Astrocyte (in vitro differentiated cells and primary cell): ENCODE data around the gene SNAP47. TPM values are rescaled to one million over a fixed set of nuclear protein-coding genes. Genes with fewer than 3 reads are reported as not detected.

Experiments
- DNase-seq: peaks from one replicate; pipeline ENCODE4 v3.0.0-alpha.2; 2010; ENCODE audit warnings: low read depth
- FAIRE-seq: peaks from 2 replicates; lab custom pipeline; 2011; peaks lifted over from hg19 to GRCh38; lab: Jason Lieb, UNC
- H2AFZ ChIP-seq: 2 replicates; pipeline ENCODE4 v1.6.0; 2012; ENCODE audit warnings: low read depth, low read length, inconsistent platforms
- H3K27ac ChIP-seq: 2 replicates; pipeline ENCODE4 v1.5.1; 2011; ENCODE audit warnings: low read depth, low read length, inconsistent platforms
- H3K27me3 ChIP-seq: 2 replicates; pipeline ENCODE4 v1.6.0; 2011; ENCODE audit warnings: low read length, inconsistent platforms; ENCODE audit not compliant: insufficient read depth
- H3K36me3 ChIP-seq: 2 replicates; pipeline ENCODE4 v1.5.1; 2011; ENCODE audit warnings: low read length, inconsistent platforms; ENCODE audit not compliant: insufficient read depth
- H3K4me1 ChIP-seq: 2 replicates; pipeline ENCODE4 v1.5.1; 2011; ENCODE audit warnings: low read length, inconsistent platforms; ENCODE audit not compliant: insufficient read depth
- H3K4me2 ChIP-seq: 2 replicates; pipeline ENCODE4 v1.6.0; 2012; ENCODE audit warnings: low read length, inconsistent platforms
- H3K4me3 ChIP-seq: 2 replicates; pipeline ENCODE4 v1.5.1; 2011; ENCODE audit warnings: low read depth, mild to moderate bottlenecking, low read length, inconsistent platforms; ENCODE audit not compliant: insufficient read depth
- H3K79me2 ChIP-seq: 2 replicates; pipeline ENCODE4 v1.6.0; 2012; ENCODE audit warnings: mild to moderate bottlenecking, low read length, inconsistent platforms; ENCODE audit not compliant: insufficient read depth
- H3K9ac ChIP-seq: 2 replicates; pipeline ENCODE4 v1.6.0; 2012; ENCODE audit warnings: mild to moderate bottlenecking, low read length, inconsistent platforms
- H3K9me3 ChIP-seq: 2 replicates; pipeline ENCODE4 v1.5.1; 2012; ENCODE audit warnings: low read depth, mild to moderate bottlenecking, low read length, inconsistent platforms; ENCODE audit not compliant: insufficient read depth
- H4K20me1 ChIP-seq: 2 replicates; pipeline ENCODE4 v1.6.0; 2012; ENCODE audit warnings: low read length, inconsistent platforms; ENCODE audit not compliant: insufficient read depth
- H3K27ac Mint-ChIP-seq: one replicate; pipeline ENCODE4 v1.8.0; 2021; ENCODE audit warnings: mild to moderate bottlenecking, mixed read lengths; ENCODE audit not compliant: unreplicated experiment
- H3K27me3 Mint-ChIP-seq: one replicate; pipeline ENCODE4 v1.8.0; 2021; ENCODE audit warnings: low read depth, mixed read lengths; ENCODE audit not compliant: unreplicated experiment
- H3K36me3 Mint-ChIP-seq: one replicate; pipeline ENCODE4 v1.8.0; 2021; ENCODE audit warnings: low read depth, mixed read lengths; ENCODE audit not compliant: unreplicated experiment
- H3K4me1 Mint-ChIP-seq: one replicate; pipeline ENCODE4 v1.8.0; 2021; ENCODE audit warnings: low read depth, mixed read lengths; ENCODE audit not compliant: unreplicated experiment
- H3K4me3 Mint-ChIP-seq: one replicate; pipeline ENCODE4 v1.8.0; 2021; ENCODE audit warnings: mild to moderate bottlenecking, moderate library complexity, mixed read lengths; ENCODE audit not compliant: unreplicated experiment
- H3K9me3 Mint-ChIP-seq: one replicate; pipeline ENCODE4 v1.8.0; 2021; ENCODE audit warnings: mild to moderate bottlenecking, mixed read lengths; ENCODE audit not compliant: unreplicated experiment
- EZH2 ChIP-seq: IDR thresholded peaks from 2 replicates; pipeline ENCODE4 v1.6.1; 2012; ENCODE audit warnings: mild to moderate bottlenecking, low read length, inconsistent platforms; ENCODE audit not compliant: insufficient read depth
- total RNA-seq: library from RNA; stranded (reverse); gene quantifications from 2 replicates; pipeline ENCODE4 v1.2.1, GENCODE V29; 2021
- TF ChIP-seq, protein P1 (sequence below): IDR thresholded peaks from 2 replicates; pipeline ENCODE4 v1.5.1; 2011; ENCODE audit warnings: low read depth, mild to moderate bottlenecking, inconsistent platforms, low read length, moderate library complexity; ENCODE audit not compliant: insufficient read depth

Gene SNAP47
- total RNA-seq, 1 donor from 2014 or later = 31.9 TPM

DNA sequence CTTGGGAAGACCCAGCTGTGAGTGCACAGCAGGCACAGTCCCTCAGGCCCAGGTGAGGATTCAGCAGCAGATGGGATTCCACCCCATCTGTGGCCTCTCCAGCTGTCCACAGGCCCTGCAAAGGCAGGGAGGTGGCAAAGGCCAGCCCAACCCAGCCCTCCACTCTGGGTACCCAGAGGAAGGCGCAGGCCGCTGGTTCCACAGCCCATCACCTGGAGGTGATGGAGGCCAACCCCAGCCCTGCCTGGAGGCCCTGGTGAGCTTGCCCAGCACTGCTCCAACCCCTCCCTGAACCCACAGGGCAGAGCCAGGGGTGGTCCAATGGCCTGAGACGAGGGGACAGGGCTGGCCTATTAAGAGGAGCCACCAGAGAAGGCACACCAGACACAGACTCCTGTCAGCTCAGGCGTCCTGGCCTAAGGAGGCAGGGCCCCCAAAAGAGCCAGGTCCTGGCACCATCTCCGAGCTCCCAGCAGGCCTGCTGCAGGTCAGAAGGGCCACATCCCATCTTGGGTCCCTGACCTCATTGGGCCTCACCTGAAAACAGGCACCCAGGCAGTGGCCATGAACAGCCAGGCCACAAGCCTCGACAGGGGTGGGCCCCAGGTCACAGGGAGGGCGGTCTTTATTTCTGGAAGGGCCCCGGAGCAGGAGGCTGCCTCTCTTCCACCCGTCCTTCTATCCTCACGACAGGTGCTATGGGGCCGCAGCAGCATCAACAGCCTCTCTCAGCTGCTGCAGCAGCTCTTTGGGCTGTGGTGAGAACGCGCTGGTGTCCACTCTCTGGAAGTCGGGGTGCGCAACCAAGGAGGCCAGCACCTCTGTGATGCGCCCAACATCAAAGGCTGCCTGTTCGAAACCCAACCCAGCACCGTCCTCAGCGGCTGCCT is 3.3 kb upstream of the SNAP47 start:
- Histone ChIP-seq H3K27me3 (no peaks in the 10 kb centered on the region), H3K27ac (no peak overlapping the region), H3K4me1 (peaks cover 16% of the 10 kb centered on the region), H2AFZ (no peak overlapping the region), H3K4me3 (no peak overlapping the region), H3K4me2 (no peak overlapping the region), H3K79me2 (peaks cover 45% of the 10 kb centered on the region), H4K20me1 (peaks cover 54% of the 10 kb centered on the region), H3K9me3 (no peaks in the 10 kb centered on the region), H3K36me3 (peaks cover 3% of the 10 kb centered on the region), H3K9ac (no peak overlapping the region)
- Mint-ChIP-seq H3K27me3 (no peaks in the 10 kb centered on the region), H3K4me1 (peaks cover 11% of the 10 kb centered on the region), H3K27ac (no peak overlapping the region), H3K4me3 (no peak overlapping the region), H3K9me3 (no peaks in the 10 kb centered on the region), H3K36me3 (no peaks in the 10 kb centered on the region)
- no peak for DNase-seq
- TF ChIP-seq EZH2 = no peak
- TF ChIP-seq, protein P1, sequence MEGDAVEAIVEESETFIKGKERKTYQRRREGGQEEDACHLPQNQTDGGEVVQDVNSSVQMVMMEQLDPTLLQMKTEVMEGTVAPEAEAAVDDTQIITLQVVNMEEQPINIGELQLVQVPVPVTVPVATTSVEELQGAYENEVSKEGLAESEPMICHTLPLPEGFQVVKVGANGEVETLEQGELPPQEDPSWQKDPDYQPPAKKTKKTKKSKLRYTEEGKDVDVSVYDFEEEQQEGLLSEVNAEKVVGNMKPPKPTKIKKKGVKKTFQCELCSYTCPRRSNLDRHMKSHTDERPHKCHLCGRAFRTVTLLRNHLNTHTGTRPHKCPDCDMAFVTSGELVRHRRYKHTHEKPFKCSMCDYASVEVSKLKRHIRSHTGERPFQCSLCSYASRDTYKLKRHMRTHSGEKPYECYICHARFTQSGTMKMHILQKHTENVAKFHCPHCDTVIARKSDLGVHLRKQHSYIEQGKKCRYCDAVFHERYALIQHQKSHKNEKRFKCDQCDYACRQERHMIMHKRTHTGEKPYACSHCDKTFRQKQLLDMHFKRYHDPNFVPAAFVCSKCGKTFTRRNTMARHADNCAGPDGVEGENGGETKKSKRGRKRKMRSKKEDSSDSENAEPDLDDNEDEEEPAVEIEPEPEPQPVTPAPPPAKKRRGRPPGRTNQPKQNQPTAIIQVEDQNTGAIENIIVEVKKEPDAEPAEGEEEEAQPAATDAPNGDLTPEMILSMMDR = no peak
- FAIRE-seq = no peak

DNA sequence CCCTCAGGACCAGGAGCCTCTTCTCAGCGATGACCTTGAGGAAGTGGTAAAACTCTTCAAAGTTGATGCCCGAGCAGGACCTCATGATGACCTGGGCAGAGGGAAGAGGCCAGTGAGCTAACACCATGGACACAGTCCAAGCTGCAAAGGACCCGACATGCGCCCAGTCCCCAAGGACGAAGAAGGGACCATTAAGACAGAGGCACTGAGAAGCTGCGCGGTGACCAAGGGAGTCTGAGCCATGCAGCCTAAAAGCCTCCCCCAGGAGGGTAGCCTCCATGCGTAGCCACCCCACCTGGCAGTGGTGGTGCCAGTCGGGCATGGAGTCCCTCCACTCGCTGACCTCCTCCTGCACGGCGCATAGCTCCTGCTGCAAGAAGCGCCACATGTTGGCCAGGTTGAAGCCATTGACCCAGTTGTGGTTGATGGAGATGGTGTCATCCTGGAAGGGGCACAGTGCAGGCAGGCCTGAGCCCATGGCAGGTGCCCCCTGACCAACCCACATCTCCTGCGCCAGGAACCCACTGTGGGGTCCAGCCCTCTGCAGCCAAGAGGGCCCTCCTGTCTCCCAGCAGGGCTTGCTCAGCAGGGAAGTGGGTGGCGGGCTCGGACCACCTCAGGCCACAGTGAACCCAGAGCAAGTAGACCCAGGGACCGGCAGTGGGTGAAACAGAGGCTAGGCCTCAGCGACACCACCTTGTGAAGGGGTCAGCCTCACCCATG is 2.5 kb upstream of the SNAP47 start:
- H3K27me3 ChIP-seq = no peaks in the 10 kb centered on the region
- H3K4me3 Mint-ChIP-seq = no peak overlapping the region

More for the DNA sequence above, 2.5 kb upstream of the SNAP47 start:
- Histone ChIP-seq H3K4me1 (peaks cover 16% of the 10 kb centered on the region), H2AFZ (no peak overlapping the region), H3K9ac (no peak overlapping the region), H3K36me3 (peaks cover 3% of the 10 kb centered on the region), H3K4me2 (no peak overlapping the region), H3K9me3 (no peaks in the 10 kb centered on the region), H4K20me1 (peaks cover 62% of the 10 kb centered on the region), H3K4me3 (no peak overlapping the region), H3K79me2 (peaks cover 53% of the 10 kb centered on the region), H3K27ac (no peak overlapping the region)
- FAIRE-seq = no peak
- Mint-ChIP-seq H3K27ac (no peak overlapping the region), H3K9me3 (no peaks in the 10 kb centered on the region), H3K36me3 (no peaks in the 10 kb centered on the region), H3K4me1 (peaks cover 7% of the 10 kb centered on the region), H3K27me3 (no peaks in the 10 kb centered on the region)
- no peak for DNase-seq
- no peak for TF ChIP-seq EZH2
- TF ChIP-seq, protein P1 = no peak
